HG03135 (cell line): ENCODE measurements around the gene KMT2D.

Source experiments
- ATAC-seq: cut with Tn5 transposase; IDR thresholded peaks from one replicate; pipeline ENCODE4 v1.9.1; 2021; ENCODE audit warnings: mild to moderate bottlenecking, moderate library complexity; ENCODE audit not compliant: unreplicated experiment

KMT2D gene, protein sequence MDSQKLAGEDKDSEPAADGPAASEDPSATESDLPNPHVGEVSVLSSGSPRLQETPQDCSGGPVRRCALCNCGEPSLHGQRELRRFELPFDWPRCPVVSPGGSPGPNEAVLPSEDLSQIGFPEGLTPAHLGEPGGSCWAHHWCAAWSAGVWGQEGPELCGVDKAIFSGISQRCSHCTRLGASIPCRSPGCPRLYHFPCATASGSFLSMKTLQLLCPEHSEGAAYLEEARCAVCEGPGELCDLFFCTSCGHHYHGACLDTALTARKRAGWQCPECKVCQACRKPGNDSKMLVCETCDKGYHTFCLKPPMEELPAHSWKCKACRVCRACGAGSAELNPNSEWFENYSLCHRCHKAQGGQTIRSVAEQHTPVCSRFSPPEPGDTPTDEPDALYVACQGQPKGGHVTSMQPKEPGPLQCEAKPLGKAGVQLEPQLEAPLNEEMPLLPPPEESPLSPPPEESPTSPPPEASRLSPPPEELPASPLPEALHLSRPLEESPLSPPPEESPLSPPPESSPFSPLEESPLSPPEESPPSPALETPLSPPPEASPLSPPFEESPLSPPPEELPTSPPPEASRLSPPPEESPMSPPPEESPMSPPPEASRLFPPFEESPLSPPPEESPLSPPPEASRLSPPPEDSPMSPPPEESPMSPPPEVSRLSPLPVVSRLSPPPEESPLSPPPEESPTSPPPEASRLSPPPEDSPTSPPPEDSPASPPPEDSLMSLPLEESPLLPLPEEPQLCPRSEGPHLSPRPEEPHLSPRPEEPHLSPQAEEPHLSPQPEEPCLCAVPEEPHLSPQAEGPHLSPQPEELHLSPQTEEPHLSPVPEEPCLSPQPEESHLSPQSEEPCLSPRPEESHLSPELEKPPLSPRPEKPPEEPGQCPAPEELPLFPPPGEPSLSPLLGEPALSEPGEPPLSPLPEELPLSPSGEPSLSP (N-terminal part only)

DNA sequence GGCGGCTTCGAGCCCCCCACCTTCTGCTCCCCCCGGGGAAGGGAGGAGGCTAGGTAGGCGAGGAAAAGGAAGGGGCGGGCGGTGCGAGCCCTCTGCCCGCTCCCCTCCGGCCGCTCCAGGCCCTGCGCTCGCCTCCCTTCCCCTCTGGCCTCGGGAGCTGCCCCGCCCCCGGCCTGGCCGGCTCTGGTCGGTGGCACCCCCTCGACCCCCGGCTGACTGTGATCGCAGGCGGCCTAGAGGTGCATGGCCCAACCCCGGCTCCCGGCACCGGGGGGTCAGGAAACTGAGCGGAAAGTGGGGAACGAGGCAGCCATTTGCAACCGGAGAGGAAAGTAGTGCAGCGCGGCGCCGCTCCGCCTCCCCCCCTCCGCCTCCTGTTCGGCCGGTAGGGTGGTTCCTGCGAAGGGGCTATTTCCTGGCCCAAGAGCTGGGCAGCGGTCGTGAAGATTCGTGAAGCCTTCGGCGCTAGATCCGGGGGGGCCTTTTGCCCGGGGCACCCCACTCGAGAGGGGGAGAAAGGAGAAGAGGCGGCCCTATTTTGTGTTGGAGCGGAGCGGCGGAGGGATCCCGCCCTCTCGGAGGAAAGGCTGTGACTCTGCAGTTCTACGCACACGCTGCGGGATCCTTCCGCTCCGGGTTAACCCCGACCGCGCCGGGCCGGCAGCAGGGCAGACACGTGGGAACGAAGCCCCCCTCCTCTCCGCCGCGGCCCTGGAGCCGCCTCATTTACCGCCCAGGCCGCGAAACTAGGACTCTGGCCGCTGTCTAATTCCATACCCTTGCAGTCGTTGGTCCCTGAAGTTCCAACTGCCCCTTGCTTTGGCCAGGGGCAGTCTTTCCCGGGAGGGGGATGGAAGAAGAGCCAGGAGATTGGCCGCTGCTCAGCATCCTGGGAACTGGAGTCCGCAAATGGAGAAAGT lies at the start of gene KMT2D:
KMT2D (minus strand) TSS at position 558 of the 920 bp plus-strand sequence. CDS start 5,470 bp downstream, outside the sequence.
- ATAC-seq, result peak; percentile 56

DNA sequence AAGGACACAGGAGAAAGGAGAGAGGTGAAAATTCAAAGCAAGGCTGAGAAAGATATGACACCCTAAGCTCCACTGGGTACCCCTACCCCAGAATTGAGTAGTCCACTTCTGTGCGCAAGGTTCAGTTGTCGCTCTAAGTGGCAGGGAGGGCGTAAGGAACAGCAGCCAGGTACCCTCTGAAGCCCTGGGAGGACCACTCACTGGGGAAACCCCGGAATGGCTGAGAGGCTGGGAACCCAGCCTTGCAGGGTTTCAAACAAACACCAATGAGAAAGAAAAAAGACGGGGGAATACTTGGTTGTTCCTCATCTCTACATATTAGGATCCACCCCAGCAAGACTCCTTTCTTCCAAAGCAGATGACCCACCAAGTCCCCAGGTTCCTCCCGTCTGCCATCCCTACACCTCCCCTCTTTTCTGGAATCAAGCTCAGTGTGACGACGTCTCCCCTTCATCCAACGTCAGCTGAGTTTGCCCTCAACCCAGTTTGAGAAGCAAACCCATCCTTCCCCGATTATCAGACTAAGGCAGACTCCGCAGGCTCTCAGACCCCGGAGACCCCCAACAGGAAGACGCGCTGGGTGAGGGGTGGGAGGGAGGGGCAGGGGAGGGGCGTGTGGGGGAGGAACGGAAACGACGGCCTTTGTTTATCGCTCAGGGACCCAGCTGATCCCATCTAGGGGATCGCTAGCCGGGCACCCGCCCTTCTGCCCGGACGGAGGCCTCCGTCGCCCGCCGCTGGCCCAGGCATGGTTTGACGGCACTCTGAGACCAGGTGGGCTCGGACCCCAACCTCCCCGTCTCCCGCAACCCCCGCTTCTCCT lies 49.3 kb upstream of the KMT2D start:
- no peak for ATAC-seq

DNA sequence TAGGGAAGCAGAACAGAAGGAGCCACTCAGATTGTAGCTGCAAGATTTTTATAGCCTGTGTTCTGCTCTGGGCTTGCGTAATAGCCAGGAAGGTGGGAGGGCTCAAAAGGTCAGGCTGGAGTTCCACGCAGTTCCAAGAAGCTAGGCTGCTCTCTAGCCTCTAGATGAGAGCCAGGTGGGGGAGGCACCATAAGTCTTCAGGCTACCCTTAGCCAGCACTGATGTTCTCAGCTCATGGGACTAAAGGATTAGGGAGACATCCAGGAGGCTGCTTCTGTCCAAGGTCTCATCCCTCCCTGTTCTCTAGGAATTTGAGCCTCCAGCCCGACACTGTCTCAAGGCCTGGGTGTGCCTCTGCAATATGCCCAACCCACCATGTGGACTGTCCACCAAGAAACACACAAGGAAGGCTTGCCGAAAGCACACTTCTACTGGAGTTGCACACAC lies 48.4 kb upstream of the KMT2D start:
- ATAC-seq, result no peak

DNA sequence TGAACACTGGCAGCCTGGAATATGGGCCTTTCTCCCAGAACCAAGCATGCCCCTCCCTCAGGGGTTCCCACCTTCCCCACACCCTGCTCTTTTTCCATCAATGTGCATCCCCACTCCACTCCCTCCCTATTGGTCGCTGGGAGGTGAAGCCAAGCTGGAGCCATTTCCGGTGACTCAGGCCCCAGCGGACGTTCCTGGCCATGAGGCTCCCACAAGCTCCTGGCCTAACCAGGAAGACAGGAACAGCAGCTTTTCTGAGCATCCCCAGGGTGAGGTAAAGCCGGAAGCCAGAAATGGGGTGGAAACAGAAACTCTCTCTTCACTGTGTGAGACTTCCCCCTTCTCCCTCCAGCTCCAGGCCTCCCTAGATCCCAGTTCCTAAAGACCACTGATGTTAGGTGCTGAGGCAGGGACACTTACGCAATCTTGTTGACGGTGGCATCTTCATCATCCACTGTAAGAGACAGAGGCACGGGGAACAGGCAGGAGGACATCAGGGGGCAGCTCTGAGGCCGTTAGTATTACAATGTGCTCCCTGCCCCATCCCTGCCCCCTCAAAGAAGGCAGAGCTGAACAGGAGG lies 45.0 kb upstream of the KMT2D start:
- no peak for ATAC-seq

DNA sequence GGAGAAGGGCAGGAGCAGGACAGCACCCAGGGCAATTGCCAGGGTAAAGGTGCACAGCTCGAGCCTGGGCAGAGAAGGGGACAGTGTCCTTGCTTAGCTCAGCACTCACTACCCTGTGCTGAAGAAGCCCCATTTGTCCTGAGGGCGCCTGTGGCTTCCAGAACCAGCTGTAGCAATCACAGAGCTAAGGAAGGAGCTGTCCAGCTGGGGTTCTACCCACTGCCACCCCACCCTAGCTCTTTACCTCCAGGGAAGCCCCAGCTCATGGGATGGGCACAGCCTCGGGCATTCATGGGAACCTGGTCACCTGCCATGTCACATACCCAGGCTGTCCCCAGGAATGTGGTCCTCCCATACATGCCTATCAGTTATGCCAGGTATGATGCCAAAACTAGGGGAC lies 44.2 kb upstream of the KMT2D start:
- ATAC-seq, result no peak

DNA sequence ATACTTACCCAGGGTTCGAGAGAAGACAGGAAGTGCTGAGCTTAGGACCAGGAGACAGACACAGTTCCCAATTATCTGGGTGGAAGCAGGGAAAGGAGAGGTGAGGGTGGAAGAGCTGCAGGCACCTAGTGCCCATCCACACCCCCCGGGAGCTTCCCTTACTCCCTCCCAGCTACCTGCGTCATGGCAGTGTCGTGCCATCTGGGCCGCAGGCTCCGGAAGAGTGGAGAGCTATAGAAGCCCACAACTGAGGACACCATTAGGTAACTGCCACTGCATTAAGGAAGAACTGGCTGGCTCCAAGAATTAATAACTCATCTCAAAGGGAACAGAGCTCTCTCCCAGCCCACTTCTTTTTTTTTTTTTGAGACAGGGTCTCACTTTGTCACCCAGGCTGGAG lies 39.8 kb upstream of the KMT2D start:
- ATAC-seq, result no peak

DNA sequence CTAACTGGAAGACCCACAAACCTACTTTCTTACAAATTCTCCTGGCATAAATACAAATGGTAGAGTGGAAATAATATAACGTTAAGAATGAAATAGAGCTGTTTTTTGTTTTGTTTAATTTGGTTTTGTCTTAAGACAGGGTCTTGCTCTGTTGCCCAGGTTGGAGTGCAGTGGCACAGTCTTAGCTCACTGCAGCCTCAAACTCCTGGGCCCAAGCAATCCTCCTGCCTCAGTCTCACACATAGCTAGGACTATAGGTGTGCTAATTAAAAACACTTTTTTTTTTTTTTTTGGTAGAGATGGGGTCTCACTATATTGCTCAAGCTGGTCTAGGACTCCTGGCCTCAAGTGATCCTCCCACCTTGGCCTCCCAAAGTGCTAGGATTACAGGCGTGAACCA lies 38.1 kb upstream of the KMT2D start:
- no peak for ATAC-seq

DNA sequence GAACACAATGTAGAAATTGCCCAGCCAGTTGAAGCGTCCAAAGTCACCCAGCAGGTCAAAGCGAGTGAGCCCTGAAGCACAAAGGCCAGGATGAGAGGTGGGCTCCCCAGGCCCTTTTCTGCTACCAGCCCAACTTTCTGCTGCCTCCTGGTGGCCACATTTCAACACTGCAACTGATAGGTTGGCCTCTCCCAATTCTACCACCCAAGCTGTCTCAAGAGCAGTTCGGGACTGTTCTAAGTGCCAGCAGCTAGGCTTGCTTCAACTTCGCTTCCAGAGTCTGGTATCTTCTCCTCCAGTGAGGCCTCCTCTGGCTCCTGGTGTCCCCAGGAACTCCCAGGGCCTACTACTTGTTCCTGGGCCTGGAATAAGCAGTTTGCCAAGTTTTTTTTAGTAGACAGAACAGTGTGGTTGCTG lies 37.4 kb upstream of the KMT2D start:
- ATAC-seq, result no peak

DNA sequence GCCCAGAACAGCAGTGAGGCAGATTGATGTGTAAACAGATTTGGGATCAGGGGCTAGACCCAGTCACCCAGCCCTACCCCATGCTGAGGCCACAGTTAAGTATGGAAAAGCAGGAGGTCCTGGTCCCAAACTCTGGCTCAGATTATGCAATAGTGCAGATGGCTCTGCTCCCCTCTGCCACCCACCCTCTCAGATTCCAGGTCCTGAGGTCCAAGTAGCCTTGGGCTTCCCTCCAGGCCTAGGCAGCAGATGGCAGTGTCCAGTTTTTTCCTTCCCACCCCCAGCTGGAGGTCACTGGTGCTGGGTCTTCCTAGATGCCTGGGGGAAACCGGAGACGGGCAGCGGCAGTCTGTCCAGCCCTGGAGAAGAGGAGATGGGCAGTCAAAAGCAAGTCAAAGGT lies 36.8 kb upstream of the KMT2D start:
- no peak for ATAC-seq

DNA sequence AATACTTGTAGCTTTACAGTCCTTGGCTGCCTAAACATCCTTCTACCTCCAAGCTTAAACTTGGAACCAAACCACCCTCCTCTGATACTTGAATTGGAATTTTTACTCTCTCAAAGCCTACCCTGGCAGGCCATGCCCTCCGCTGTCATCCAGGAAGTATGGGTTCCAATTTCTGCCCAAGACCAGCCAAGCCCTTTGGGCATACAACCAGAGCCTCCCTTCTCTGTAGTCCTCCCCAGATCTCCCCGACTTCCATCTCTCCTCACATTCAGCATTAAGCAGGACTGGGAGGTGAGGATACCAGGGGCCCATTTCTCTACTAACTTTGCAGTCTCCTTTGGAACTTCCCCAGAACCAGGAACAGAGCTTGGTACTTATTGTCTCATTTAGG lies 34.4 kb upstream of the KMT2D start:
- no peak for ATAC-seq

DNA sequence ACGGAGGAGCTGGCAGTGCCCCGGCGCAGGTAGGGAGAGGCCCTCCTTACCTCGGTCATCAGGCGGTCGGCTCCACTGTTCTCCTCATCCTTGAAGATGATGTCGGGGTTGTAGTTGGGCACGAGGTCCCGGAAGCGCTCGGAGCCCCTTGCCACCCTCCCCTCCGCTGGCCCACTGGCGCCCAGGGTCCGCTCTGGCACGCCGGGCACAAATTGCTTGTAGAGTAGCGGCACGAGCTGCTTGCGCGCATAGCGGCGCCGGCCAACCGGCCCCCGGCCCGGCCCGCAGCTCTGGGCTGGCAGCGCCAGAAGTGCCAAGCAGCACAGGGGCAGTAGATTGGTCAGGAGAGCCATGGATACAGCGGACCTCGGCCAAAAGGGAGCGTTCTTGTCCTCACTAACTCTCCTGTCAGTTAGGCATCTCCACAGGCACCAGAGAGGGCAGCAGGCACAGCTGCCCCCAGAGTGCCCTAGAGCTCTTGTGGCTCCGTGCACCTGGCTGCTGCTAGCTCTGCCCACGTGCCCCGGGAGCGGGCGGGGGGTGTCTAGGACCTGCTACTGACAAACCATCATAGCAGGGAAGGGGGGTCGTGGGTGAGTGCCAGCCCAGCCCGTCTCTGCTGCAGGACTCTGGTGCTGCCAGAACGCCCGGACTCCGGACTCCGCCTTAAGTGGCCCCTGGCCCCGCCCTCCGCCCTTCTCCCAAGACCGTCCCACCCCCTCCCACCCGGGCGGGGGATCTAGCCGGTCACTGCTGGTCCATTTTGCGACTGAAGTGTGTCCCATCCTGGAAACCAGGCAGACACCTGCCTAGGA lies 33.8 kb upstream of the KMT2D start, which contains the start of gene DHH:
DHH (minus strand) TSS at position 642 of the 815 bp plus-strand sequence; CDS start at position 353, 289 bp downstream.
- ATAC-seq, result no peak

DNA sequence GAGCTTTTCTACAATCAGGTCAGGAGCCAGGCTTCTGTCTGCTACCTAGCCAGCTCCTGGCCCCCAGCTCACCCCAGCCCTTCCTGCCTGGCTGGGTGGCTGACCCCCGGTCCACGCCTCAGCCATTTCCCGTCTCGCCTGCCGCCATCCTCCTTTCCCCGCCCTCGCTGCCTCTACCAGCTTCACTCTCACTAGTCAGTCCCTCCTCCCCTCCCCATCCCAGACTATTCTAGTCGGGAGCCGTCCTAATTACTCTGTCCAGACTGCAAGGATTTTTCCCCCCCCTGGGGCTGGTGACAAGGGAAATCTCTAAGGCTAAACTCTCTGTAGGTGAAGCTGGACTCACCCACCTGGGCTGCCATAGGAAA lies 33.2 kb upstream of the KMT2D start:
- ATAC-seq, result no peak

DNA sequence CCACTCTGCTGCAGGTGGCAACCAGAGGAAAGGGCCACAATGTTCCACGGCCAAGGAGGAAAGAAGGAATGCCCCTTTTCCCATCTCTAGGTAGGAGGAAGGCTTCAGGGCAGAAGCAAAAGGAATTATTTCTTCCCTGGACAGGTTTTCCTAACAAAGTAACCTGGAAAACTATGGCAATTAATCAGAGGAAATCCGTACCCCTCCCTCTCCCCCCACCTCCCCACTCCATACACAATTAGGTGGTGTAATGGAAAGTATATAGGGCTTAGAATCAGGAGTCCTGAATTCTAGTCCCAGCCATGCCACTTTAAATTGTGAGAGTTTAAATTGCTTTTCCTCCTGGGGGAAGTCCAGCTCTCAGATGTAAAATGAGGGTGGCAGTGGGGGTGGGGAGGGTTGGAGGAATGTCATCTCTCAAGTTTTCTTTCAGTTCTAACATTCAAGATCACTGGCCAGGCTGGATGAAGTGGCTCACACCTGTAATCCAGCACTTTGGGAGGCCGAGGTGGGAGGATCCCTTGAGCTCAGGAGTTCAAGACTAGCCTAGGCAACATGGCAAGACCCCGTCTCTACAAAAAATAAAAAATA lies 32.3 kb upstream of the KMT2D start:
- no peak for ATAC-seq

DNA sequence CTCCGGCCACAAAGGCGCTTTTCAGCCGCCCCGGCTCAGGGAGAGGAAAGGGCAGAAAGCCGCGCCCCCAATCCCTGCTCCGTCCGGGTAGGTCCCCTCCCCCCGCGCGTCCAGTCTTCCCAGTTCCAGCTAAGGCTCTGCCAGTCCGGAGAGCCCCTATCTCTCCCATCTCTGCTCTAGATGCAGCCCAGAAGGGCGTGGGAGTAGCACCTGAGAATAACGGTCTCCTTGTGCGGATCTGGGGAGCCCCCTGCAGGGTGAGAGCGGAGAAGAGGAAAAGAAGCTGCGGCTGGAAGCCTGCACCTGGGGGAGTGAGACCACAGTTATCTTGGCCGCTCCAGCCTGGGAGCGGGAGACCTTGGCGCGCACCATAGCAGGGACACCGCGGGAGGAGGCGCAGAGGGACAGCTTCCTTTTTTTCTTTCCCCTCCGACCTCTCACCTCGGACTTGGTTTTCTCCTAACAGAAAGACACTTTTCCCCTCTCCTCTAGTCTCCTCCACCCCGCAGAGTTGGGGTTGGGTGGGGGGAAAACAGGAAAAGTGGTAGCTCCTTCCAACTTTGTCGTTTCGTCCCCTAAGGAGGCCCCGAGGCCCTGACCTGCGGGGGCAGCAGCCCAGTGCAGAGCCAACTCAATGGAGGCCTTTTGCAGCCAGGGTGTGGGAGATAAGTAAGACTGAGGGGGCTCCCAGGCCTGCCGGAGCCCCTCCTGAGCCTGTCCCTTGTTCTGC lies 31.7 kb upstream of the KMT2D start:
- no peak for ATAC-seq

DNA sequence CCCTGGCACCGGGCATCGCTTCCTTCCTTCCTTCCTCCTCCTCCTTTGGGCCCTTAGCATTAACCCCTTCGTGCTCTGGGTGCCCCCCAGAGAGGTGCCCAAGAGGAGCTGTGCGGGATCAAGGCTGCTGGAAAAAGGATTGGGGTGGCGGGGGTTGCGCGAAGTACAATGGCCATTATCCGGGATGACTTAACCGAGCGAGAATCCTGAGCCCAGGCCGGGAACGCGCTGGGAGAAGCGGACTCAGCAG lies 31.2 kb upstream of the KMT2D start:
- no peak for ATAC-seq

DNA sequence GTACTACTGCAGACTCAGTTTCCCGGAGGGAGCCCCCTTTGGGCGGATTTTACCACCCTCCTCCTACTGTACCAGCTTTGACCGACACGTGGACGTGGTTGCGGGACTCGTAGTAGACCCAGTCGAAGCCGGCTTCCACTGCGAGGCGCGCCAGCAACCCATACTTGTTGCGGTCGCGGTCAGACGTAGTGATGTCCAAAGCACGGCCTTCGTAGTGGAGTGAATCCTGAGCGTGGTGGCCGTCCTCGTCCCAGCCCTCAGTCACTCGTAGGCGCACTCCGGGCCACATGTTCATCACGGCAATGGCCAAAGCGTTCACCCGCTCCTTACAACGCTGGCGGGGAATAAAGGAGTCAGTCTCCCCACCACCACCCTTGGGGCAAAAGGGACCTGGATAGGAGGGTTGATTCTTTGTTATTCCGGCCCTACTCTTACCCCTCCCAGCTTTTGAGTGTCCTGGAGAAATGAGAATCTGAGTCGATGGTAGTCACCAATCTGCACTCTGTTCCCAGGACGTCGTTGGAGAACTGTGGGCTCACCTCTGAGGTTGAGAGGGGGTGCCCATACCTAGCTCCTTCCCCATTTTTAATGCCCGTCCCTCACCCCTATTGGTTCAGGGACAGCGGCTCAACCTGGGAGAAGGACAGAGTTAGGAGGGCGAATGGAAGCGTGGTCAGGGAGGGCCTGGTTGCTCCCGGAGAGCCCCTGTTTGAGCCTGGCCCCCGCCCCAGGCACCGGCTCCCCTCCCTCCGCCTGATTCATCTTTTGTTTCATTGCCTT lies 30.7 kb upstream of the KMT2D start:
- ATAC-seq, result no peak
